PC-3 (cell line): Measurements from ENCODE around the gene MTPN.

ENCODE experiments used
- CTCF ChIP-seq: fragments of 300-600 bp; sonication (generic); conservative IDR thresholded peaks from 2 replicates; pipeline ENCODE4 v1.5.1; 2017; ENCODE audit warnings: antibody characterized with exemption, low read depth, mild to moderate bottlenecking, low read length
- EZH2 ChIP-seq: fragments of 300-600 bp; sonication (generic); IDR thresholded peaks from one replicate; pipeline ENCODE4 v1.6.1; 2017; ENCODE audit warnings: antibody characterized with exemption, mild to moderate bottlenecking, low read length; ENCODE audit not compliant: unreplicated experiment
- EZH2phosphoT487 ChIP-seq: fragments of 300-600 bp; sonication (generic); IDR thresholded peaks from 2 replicates; pipeline ENCODE4 v1.6.1; 2018; ENCODE audit warnings: mild to moderate bottlenecking, antibody characterized with exemption, low read length, borderline replicate concordance

DNA sequence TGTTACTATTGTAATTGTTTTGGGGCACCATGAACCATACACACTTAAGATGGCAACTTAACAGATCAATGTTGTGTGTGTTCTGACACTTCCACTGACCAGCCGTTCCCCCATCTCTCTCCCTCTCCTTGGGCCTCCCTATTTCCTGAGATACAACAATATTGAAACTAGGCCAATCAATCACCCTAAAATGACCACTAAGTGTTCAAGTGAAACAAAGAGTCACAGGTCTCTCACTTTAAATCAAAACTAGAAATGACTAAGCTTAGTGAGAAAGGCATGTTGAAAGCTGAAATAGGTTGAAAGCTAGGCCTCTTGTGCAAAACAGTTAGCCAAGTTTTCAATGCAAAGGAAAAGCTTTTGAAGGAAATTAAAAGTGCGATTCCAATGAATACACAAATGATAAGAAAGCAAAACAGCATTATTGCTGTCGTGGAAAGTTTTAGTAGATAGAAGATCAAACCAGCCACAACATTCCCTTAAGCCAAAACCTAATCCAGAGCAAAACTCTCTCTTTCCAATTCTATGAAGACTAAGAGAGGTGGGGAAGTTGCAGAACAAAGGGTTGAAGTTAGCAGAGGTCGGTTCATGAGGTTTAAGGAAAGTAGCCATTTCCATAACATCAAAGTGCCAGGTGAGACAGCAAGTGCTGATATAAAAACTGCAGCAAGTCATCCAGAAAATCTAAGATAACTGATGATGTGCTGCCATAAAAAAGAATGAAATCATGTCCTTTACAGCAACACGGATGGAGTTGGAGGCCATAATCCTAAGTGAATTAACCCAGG is 90.6 kb downstream of the MTPN start:
- TF ChIP-seq CTCF (no peak), EZH2 (no peak), EZH2phosphoT487 (no peak)
